Vagina (tissue), 2 donors: ENCODE measurements around the gene LTA.

Experiments used
- POLR2A ChIP-seq, 2 donors: fragments of 450-650 bp; IDR thresholded peaks; one replicate each; pipeline ENCODE4 v1.6.1; 2017; ENCODE audit warnings: antibody characterized with exemption in 2 of 2, mild to moderate bottlenecking in 2 of 2, moderate library complexity in 2 of 2
- POLR2AphosphoS5 ChIP-seq, 2 donors: sonication (generic); formaldehyde crosslinking; IDR thresholded peaks; one replicate each; pipeline ENCODE4 v1.9.0; 2017; ENCODE audit warnings: antibody characterized with exemption in 2 of 2, mild to moderate bottlenecking in 2 of 2, low read depth in 1 of 2; ENCODE audit not compliant: insufficient read depth in 1 of 2
- TF ChIP-seq, protein P1 (sequence below), 3 experiments: fragments of 450-650 bp in 2 of 3; fragments of 200-600 bp in 1 of 3; sonication (generic) in 1 of 3; IDR thresholded peaks; one replicate each; pipeline ENCODE4 v1.5.1; 2017 to 2019; ENCODE audit warnings: antibody characterized with exemption in 3 of 3, mild to moderate bottlenecking in 2 of 3, moderate library complexity in 2 of 3

DNA sequence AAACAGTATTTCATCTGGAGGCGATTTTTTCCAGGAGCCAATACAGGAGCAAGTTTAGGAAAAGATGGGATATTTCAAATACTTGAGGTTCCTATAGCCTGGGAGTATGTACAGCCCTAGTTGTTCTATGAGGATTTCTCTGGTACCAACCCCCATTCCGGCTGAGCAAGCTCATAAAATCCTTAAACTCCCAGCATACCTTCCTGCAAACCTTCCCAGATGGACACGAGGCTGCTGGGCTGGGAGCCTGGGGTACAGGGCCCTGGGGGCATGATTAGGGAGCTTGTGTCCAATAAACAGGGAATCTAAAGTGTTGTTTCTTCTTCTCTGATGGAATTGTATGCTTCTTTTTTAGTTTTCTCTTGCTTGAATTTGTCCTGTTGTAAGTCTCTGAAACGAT, 49.9 kb downstream of the LTA start:
- TF ChIP-seq, protein P1, sequence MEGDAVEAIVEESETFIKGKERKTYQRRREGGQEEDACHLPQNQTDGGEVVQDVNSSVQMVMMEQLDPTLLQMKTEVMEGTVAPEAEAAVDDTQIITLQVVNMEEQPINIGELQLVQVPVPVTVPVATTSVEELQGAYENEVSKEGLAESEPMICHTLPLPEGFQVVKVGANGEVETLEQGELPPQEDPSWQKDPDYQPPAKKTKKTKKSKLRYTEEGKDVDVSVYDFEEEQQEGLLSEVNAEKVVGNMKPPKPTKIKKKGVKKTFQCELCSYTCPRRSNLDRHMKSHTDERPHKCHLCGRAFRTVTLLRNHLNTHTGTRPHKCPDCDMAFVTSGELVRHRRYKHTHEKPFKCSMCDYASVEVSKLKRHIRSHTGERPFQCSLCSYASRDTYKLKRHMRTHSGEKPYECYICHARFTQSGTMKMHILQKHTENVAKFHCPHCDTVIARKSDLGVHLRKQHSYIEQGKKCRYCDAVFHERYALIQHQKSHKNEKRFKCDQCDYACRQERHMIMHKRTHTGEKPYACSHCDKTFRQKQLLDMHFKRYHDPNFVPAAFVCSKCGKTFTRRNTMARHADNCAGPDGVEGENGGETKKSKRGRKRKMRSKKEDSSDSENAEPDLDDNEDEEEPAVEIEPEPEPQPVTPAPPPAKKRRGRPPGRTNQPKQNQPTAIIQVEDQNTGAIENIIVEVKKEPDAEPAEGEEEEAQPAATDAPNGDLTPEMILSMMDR (IDR thresholded peaks at IDR 0.05): no peak
- TF ChIP-seq POLR2A (IDR thresholded peaks at IDR 0.05): no peak
- peak in 1 of 2 donors; percentile 43 for TF ChIP-seq POLR2AphosphoS5 (IDR thresholded peaks at IDR 0.05; ENCODE audit: insufficient read depth in 1 of 2, low read depth in 1 of 2)
